Kidney capillary endothelial cell (primary cell): ENCODE measurements around the gene VOPP1.
"Not testable (repeated sequence)": the region's sequence is repeated elsewhere in the genome, so short reads cannot be mapped to it uniquely, and the experiment has no call there.

ENCODE experiments used
- DNase-seq: peaks from one replicate; pipeline ENCODE4 v3.0.0-alpha.2; 2018; ENCODE audit warnings: low spot score

VOPP1 gene

GRCh38 chr7:55582656-55583055, 10.4 kb upstream of the VOPP1 start:
- DNase-seq, result not testable (repeated sequence)

GRCh38 chr7:55576753-55577152, 4.5 kb upstream of the VOPP1 start:
- DNase-seq, result no peak

- no peak for DNase-seq
Measured at GRCh38 chr7:55575733-55576132, 3.4 kb upstream of the VOPP1 start.

GRCh38 chr7:55575098-55575497, 2.8 kb upstream of the VOPP1 start:
- no peak for DNase-seq

- DNase-seq, result no peak
Measured at GRCh38 chr7:55574051-55574717, 1.9 kb upstream of the VOPP1 start.

GRCh38 chr7:55573234-55573900, 1.1 kb upstream of the VOPP1 start:
- DNase-seq, result no peak

- DNase-seq, result no peak
Measured at GRCh38 chr7:55571511-55572377, 558 bp downstream of the VOPP1 start.

GRCh38 chr7:55570939-55571338, 1.4 kb downstream of the VOPP1 start:
- peak; percentile 95 for DNase-seq

GRCh38 chr7:55570218-55570873, 2.0 kb downstream of the VOPP1 start:
- no peak for DNase-seq

- DNase-seq, result no peak
Measured at GRCh38 chr7:55569797-55570196, 2.5 kb downstream of the VOPP1 start.

GRCh38 chr7:55569269-55569663, 3.0 kb downstream of the VOPP1 start:
- no peak for DNase-seq

GRCh38 chr7:55568613-55569268, 3.6 kb downstream of the VOPP1 start:
- no peak for DNase-seq

GRCh38 chr7:55567571-55567970, 4.7 kb downstream of the VOPP1 start:
- no peak for DNase-seq

GRCh38 chr7:55565681-55566080, 6.6 kb downstream of the VOPP1 start:
- no peak for DNase-seq

GRCh38 chr7:55563596-55564325, 8.5 kb downstream of the VOPP1 start:
- no peak for DNase-seq

- DNase-seq, result no peak
Measured at GRCh38 chr7:55561690-55562089, 10.6 kb downstream of the VOPP1 start.

- DNase-seq, result no peak
Measured at GRCh38 chr7:55558962-55559920, 13.1 kb downstream of the VOPP1 start.

GRCh38 chr7:55557666-55558188, 14.6 kb downstream of the VOPP1 start:
- DNase-seq, result no peak

GRCh38 chr7:55556492-55556891, 15.8 kb downstream of the VOPP1 start:
- no peak for DNase-seq

GRCh38 chr7:55556031-55556430, 16.3 kb downstream of the VOPP1 start:
- no peak for DNase-seq
